K562 (cell line): ENCODE data around the gene MT1E. TPM values are rescaled to one million over a fixed set of nuclear protein-coding genes. Genes with fewer than 3 reads are reported as not detected.

Experiments used
- ATAC-seq: fragments of 200-7000 bp; cut with Tn5 transposase; 3 replicates; pipeline ENCODE4 v1.9.1; 2020; ENCODE audit warnings: moderate library complexity
- BruUV-seq: library from RNA; stranded (reverse); fragments of 400-500 nt; replicated peaks from 2 replicates; lab custom pipeline; 2021; lab: Mats Ljungman, UMichigan
- CTCF ChIA-PET: fragments of 300-600 bp; formaldehyde crosslinking; extraction: SDS; loops from one replicate; lab custom pipeline; 2021; ENCODE audit warnings: low intra/inter-chr PET ratio; lab: Yijun Ruan, JAX
- POLR2A ChIA-PET: fragments of 300-600, 350-650 bp; sonication (Branson Sonifier 250); formaldehyde crosslinking; extraction: SDS; loops from one replicate; lab custom pipeline; 2021; ENCODE audit warnings: antibody characterized with exemption, inconsistent platforms; lab: Yijun Ruan, JAX
- DNase-seq, 4 experiments: peaks; one replicate each; pipeline versions ENCODE4 v3.0.0 to v3.0.0-alpha.2; 2011 to 2018; ENCODE audit warnings: low spot score in 3 of 4, mixed read lengths in 3 of 4; ENCODE audit errors: extremely low read depth in 1 of 4
- FAIRE-seq: peaks from 2 replicates; lab custom pipeline; 2011; peaks lifted over from hg19 to GRCh38; lab: Jason Lieb, UNC
- H2AFZ ChIP-seq: 2 replicates; pipeline ENCODE4 v1.6.0; 2011; ENCODE audit warnings: low read depth, low read length, control low read depth, inconsistent platforms
- H3K27ac ChIP-seq: fragments of 200-600 bp; 3 replicates; pipeline ENCODE4 v1.8.0; 2011; ENCODE audit warnings: low read depth, mild to moderate bottlenecking, control low read depth, inconsistent platforms, low read length, moderate library complexity, mixed read lengths; ENCODE audit errors: extremely low read depth
- H3K27me3 ChIP-seq, 2 experiments: fragments of 300-600 bp in 1 of 2; 2 replicates in 1 of 2; 3 replicates in 1 of 2; pipeline versions ENCODE4 v1.6.0 to v1.8.0; 2011; ENCODE audit warnings: inconsistent platforms in 2 of 2, low read length in 2 of 2, mild to moderate bottlenecking in 1 of 2, mixed read lengths in 1 of 2, moderate library complexity in 1 of 2; ENCODE audit not compliant: control insufficient read depth in 2 of 2, insufficient read depth in 2 of 2
- H3K36me3 ChIP-seq: fragments of 300-600 bp; 3 replicates; pipeline ENCODE4 v1.8.0; 2011; ENCODE audit warnings: mild to moderate bottlenecking, low read length, inconsistent platforms; ENCODE audit not compliant: control insufficient read depth, insufficient read depth
- H3K4me1 ChIP-seq, 2 experiments: fragments of 200-600 bp in 1 of 2; replicated peaks in 1 of 2; 2 replicates in 1 of 2; 3 replicates in 1 of 2; pipeline versions ENCODE4 v1.5.1 to v1.8.0; 2011; ENCODE audit warnings: inconsistent platforms in 2 of 2, low read length in 2 of 2, mild to moderate bottlenecking in 1 of 2, mixed read lengths in 1 of 2, moderate library complexity in 1 of 2; ENCODE audit not compliant: control insufficient read depth in 2 of 2, insufficient read depth in 2 of 2
- H3K4me2 ChIP-seq: 2 replicates; pipeline ENCODE4 v1.6.1; 2011; ENCODE audit warnings: low read length, control low read depth, inconsistent platforms, mixed read lengths; ENCODE audit not compliant: insufficient read depth
- H3K4me3 ChIP-seq: fragments of 200-600 bp; sonication (generic), shearing (Covaris generic); 2 replicates; pipeline ENCODE4 v1.5.1; 2016; ENCODE audit warnings: control low read depth, inconsistent platforms
- H3K79me2 ChIP-seq: fragments of 200-600 bp; 3 replicates; pipeline ENCODE4 v1.8.0; 2011; ENCODE audit warnings: low read length, inconsistent platforms; ENCODE audit not compliant: control insufficient read depth, insufficient read depth
- H3K9ac ChIP-seq, 2 experiments: 2 replicates each; pipeline versions ENCODE4 v1.6.0 to v1.6.1; 2011; ENCODE audit warnings: low read depth in 2 of 2, low read length in 2 of 2, control low read depth in 1 of 2, inconsistent platforms in 1 of 2, mild to moderate bottlenecking in 1 of 2, mixed read lengths in 1 of 2; ENCODE audit not compliant: insufficient read depth in 1 of 2
- H3K9me1 ChIP-seq: one replicate; pipeline ENCODE4 v1.6.0; 2011; ENCODE audit warnings: inconsistent platforms, mild to moderate bottlenecking, low read length, moderate library complexity; ENCODE audit not compliant: control insufficient read depth, insufficient read depth
- H3K9me3 ChIP-seq: replicated peaks from 2 replicates; pipeline ENCODE4 v1.5.1; 2011; ENCODE audit warnings: low read depth, low read length, inconsistent platforms; ENCODE audit not compliant: control insufficient read depth, insufficient read depth
- H4K20me1 ChIP-seq: replicated peaks from 2 replicates; pipeline ENCODE4 v1.6.1; 2011; ENCODE audit warnings: low read length, inconsistent platforms, mixed read lengths; ENCODE audit not compliant: control insufficient read depth, insufficient read depth
- BDP1 ChIP-seq: IDR thresholded peaks from 3 replicates; pipeline ENCODE4 v1.6.1; 2011; ENCODE audit not compliant: insufficient read length, insufficient read depth
- HLTF ChIP-seq: fragments of 450-650 bp; IDR thresholded peaks from 2 replicates; pipeline ENCODE4 v1.6.1; 2016
- POLR2AphosphoS5 ChIP-seq: IDR thresholded peaks from 2 replicates; pipeline ENCODE4 v1.6.1; 2011; ENCODE audit warnings: mild to moderate bottlenecking, low read depth, low read length, moderate library complexity; ENCODE audit not compliant: control insufficient read depth, insufficient read depth
- RBM25 ChIP-seq: fragments of 200-400 bp; formaldehyde crosslinking; IDR thresholded peaks from 2 replicates; pipeline ENCODE4 v1.6.1; 2018; ENCODE audit warnings: low read length, low read depth, moderate library complexity; ENCODE audit not compliant: severe bottlenecking
- TEAD4 ChIP-seq, 2 experiments: sonication (generic) in 1 of 2; formaldehyde crosslinking in 1 of 2; IDR thresholded peaks; 2 replicates each; pipeline versions ENCODE4 v1.6.1 to v1.8.0; 2012 to 2022; ENCODE audit warnings: borderline replicate concordance in 1 of 2, inconsistent platforms in 1 of 2, low read length in 1 of 2, mild to moderate bottlenecking in 1 of 2, missing genetic modification reagents in 1 of 2
- whole genome bisulfite sequencing: fragments of 100-300 bp; shearing (Covaris generic); methylation state at CpG from one replicate; pipeline ENCODE4 v1.1.6; 2016; ENCODE audit warnings: low coverage, mixed read lengths; ENCODE audit not compliant: insufficient coverage; ENCODE audit errors: missing lambda C conversion rate; 5-methylcytosine and 5-hydroxymethylcytosine counted together
- in situ Hi-C: fragments of 300-500 bp; cut with MboI; formaldehyde crosslinking; loops from 4 replicates; pipeline ENCODE4 v1.15.0; 2018; ENCODE audit warnings: inconsistent platforms, mixed read lengths
- intact Hi-C: fragments of 100-400 bp; cut with micrococcal nuclease; formaldehyde crosslinking; loops from 2 replicates; pipeline ENCODE4 v1.14.2; 2022
- polyA plus RNA-seq, 8 experiments: library from polyadenylated mRNA; depleted of rRNA in 4 of 8; stranded (reverse) in 5 of 8; unstranded in 3 of 8; fragments of >200 nt; fragmentation: Nextera tagmentation in 2 of 8; fragmentation: Illumina TruSeq in 1 of 8; extraction: Ambion mirVana in 2 of 8; extraction: Trizol in 1 of 8; gene quantifications; 2 replicates each; pipeline versions ENCODE4 v1.2.1 to v1.2.3, GENCODE V29; 2011 to 2014; ENCODE audit warnings: inconsistent platforms in 1 of 8, missing spikeins in 1 of 8
- total RNA-seq, 7 experiments: library from RNA; depleted of rRNA in 6 of 7; stranded (reverse); fragments of >200 nt in 6 of 7; fragmentation: Illumina TruSeq in 2 of 7; extraction: Trizol in 2 of 7; gene quantifications; 2 replicates each; pipeline versions ENCODE4 v1.2.1 to v1.2.3, GENCODE V29; 2011 to 2021; ENCODE audit warnings: low replicate concordance in 1 of 7
- TF ChIP-seq, protein P1 (sequence below): conservative IDR thresholded peaks from 2 replicates; pipeline ENCODE4 v1.6.1; 2011; ENCODE audit warnings: low read depth, mild to moderate bottlenecking, low read length; ENCODE audit not compliant: control insufficient read depth

MT1E gene
- total and polyA plus RNA-seq, 9 of the 15 experiments (the other 6 are each of a cell fraction or from before 2014, with no cell fraction given): 0.29 to 0.81 (median 0.46) TPM; not detected in 3

DNA sequence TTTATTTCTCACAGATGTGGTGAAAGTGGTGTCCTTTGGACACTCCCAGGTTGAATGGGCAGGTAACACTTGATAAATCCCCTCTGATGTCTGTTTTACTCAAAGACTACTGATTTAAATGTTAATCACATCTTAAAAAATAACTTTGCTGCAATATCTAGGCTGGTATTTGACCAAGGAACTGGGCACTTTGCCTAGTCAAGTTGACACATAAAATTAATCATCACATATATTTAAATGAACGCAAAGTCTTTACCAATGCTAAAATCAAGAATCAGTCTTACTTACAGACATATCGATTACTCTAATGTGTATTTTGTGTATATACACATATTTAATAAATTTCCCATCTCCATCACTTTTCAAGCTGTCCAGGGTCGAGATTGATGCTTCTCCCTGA, 10.2 kb upstream of the MT1E start:
- no peaks in the 10 kb centered on the region for H3K36me3 ChIP-seq
- no peak for TF ChIP-seq BDP1
- no peak for TF ChIP-seq POLR2AphosphoS5
- no peak for TF ChIP-seq RBM25
- TF ChIP-seq, protein P1, sequence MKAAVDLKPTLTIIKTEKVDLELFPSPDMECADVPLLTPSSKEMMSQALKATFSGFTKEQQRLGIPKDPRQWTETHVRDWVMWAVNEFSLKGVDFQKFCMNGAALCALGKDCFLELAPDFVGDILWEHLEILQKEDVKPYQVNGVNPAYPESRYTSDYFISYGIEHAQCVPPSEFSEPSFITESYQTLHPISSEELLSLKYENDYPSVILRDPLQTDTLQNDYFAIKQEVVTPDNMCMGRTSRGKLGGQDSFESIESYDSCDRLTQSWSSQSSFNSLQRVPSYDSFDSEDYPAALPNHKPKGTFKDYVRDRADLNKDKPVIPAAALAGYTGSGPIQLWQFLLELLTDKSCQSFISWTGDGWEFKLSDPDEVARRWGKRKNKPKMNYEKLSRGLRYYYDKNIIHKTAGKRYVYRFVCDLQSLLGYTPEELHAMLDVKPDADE: no peak
- no peak for TF ChIP-seq HLTF
- TF ChIP-seq TEAD4 (IDR thresholded peaks at IDR 0.05; ENCODE audit: low read length): no peak
- TF ChIP-seq TEAD4 (CRISPR knock-in tag; IDR thresholded peaks at IDR 0.05; ENCODE audit: borderline replicate concordance): no peak
- TF ChIP-seq, all 486 proteins: peak for 0
- intact Hi-C loops (no loop called here), in situ Hi-C loops (no loop called here)
- Histone ChIP-seq H3K4me1 (peaks cover 2 to 6% of the 10 kb centered on the region in 2 experiments; a peak in 4 of 5 replicates), H3K27me3 (peaks cover 17 to 39% of the 10 kb centered on the region in 2 experiments), H4K20me1 (no peaks in the 10 kb centered on the region), H3K4me2 (no peak overlapping the region), H2AFZ (no peak overlapping the region), H3K79me2 (no peaks in the 10 kb centered on the region), H3K4me3 (no peak overlapping the region), H3K9ac (no peak overlapping the region), H3K27ac (no peak overlapping the region), H3K9me3 (no peaks in the 10 kb centered on the region), H3K9me1 (no peaks in the 10 kb centered on the region)
- CTCF ChIA-PET: no interaction called here
- no peak for ATAC-seq
- POLR2A ChIA-PET: no interaction called here
- WGBS: 7% methylated on average over 3 of the region's 3 CpGs
- no TSS peak for BruUV-seq
- FAIRE-seq: no peak
- DNase-seq: no peak
